ENCODE data around the gene NDUFS3. TPM values are rescaled to one million over a fixed set of nuclear protein-coding genes. Genes with fewer than 3 reads are reported as not detected.
"Not testable (repeated sequence)": the region's sequence is repeated elsewhere in the genome, so short reads cannot be mapped to it uniquely, and the experiment has no call there.

NDUFS3 gene
- total RNA-seq = 111 and 127 TPM in 2 replicates

DNA sequence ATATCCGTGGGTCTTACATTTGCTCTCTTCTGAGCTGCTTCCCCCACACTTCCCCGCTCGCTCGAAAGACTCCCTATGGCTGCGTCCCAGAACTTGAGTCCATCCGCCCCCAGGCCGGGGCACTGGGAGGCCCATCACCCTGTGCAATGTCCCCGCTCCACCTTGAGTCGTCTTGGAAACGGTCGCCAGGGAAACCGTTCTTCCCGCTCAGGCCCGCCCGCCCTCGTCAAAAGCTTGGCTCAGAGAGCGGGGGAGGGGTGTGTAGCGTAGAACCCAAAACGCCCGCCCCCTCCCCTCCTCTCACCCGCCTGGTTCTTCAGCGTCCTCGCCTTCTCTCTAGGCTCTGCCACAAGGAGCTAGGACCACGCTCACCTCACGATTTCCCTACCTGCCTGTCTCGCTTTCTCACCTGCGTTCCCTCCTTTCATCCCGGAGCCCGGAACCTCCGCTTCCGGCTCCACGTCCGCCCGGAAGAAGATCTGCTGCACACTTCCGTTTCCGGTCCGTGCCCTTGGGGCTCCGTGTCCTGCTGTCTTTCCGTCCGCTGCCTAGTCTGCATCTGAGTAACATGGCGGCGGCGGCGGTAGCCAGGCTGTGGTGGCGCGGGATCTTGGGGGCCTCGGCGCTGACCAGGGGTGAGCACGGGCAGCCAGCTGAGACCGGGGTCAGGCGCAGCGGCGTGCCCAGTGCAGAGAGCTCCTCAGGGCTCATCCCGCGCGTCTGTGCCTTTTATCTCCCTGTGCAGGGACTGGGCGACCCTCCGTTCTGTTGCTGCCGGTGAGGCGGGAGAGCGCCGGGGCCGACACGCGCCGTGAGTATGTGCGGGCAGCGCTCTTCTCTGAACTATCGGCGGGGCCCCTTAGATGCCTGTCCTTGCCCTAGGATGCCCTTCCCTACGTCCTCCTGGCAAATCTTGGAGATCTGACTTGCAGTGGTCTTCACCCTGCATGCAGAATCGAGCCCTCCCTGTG, at the start of gene NDUFS3, which contains the start of gene KBTBD4:
NDUFS3 (plus strand) TSS at position 551 of the 971 bp plus-strand sequence; CDS start at position 569, 18 bp downstream.
KBTBD4 (minus strand) TSS at position 447 of the 971 bp plus-strand sequence; CDS start at position 428, 19 bp downstream.
- intact Hi-C loops (cut with micrococcal nuclease) = loop anchor here (1.0 to 5.0 kb wide), 7 partner anchors 13 to 362 kb away; partner anchors contain the start of genes CELF1, FNBP4, MTCH2 and NUP160

DNA sequence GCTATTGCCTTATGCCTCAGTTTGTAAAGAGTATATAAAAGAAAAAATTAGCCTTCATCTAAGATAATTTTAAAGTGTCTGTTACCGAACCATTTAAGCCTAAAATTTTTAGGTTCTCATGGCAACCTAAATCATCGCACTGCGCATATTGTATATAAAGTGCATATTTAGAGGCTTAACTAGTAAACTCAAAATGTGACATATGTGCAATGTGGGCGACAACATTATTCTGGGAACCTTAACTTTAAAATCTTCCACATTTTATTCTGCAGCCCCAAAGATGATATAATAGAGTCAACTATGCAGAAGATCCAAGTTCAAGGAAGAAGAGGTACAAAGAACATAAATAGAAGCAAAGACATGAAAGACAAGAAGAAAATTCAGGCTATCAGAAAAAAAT, 48.9 kb upstream of the NDUFS3 start:
- intact Hi-C loops (cut with micrococcal nuclease) = no loop called here

DNA sequence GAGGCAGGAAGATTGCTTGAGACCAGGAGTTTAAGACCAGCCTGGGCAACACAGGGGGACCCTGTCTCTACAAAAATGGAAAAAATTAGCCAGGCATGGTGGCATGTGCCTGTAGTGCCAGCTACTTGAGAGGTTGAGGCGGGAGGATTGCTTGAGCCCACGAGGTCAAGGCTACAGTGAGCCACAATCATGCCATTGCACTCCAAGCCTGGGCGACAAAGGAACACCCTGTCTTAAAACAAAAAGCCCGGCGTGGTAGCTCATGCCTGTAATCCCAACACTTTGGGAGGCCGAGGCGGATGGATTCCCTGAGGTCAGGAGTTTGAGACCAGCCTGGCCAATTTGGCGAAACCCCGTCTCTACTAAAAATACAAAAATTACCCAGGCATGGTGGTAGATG, 48.2 kb upstream of the NDUFS3 start:
- intact Hi-C loops (cut with micrococcal nuclease) = not testable (repeated sequence)

DNA sequence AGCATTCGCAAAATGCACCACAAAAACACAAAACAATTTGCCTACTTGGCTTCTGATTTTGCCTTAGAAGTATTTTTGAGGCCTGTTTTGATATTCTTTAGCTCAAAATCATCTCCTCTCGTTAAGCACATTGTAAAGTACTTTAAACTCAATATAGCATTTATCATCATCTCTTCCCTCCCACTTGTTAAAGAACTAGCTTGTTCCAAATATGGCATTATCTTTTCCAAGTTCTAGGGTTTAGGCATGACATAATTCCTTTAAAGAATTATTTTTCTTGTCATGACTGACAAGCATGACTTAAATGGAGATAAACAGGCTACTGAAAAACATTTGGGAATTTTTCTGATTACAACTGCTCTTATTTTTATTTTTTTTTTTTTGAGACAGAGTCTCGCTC, 47.2 kb upstream of the NDUFS3 start:
- intact Hi-C loops (cut with micrococcal nuclease) = no loop called here

DNA sequence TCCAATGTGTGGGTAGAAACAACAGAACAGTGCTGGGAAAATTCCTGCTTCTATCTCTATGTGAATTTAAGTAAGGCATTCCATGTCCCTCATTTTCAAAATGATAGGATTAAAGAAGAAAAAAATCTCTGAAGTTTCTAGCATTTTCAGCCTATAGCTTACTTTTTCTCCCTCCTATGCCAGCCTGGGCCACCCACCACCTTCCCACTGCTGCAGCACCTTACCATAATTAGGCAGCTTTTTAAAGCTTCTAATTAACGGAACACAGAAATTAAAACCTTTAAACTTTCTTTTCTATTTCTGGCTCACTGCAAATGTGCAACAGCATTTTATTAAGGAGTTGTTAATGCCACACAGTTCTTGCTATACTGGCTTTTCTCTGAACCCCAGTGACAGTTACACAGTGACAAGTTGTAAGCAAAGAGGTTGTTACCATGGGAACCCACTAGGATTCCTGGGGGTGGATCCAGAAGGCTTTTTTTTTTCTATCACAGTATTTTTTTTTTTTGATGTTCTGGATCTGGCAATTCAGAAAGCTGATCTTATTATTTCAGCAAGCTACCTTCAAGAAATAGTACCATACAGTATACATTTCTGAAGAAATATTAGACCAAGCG, 46.2 kb upstream of the NDUFS3 start:
- intact Hi-C loops (cut with micrococcal nuclease) = no loop called here

DNA sequence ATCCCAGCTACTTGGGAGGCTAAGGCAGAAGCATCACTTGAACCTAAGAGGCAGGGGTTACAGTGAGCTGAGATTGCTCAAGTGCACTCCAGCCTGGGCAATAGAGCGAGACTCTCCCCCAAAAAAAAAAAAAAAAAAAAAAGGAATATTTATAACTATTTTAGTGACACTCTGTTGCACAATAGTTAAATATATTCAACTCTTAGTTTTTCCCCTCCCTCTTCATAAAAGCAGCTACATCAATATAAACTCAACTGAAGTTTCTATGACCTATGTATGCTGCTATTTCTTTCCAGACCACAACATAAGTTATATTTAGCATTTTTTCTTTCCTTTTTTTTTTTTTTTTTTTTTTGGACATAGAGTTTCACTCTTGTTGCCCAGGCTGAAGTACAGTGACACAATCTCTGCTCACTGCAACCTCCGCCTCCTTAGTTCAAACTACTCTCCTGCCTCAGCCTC, 45.2 kb upstream of the NDUFS3 start:
- intact Hi-C loops (cut with micrococcal nuclease) = no loop called here

DNA sequence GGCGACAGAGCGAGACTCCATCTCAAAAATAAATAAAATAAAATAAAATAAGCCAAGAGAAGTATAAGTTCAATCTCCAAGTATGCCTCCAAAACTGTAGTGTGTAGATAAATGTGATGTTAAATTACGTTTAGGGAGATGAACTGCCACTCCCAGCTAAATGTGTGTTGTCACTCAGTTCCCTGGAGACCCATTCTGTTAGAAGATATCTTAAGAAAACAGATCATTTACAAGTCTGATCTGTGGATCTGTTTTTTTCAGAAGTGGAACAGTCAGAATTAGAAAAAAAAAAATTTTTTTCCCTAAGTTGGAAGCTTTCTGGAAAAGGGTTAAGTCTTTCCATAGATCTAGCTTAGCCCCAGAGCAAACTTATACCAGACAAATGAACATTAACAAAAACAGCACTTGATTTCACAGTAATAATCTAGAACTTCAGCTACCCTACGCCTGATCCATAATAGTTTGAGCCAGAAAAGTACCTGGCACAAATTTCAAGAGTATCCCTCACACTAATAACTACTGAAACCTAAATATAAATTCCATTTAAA, 44.1 kb upstream of the NDUFS3 start:
- intact Hi-C loops (cut with micrococcal nuclease) = no loop called here

DNA sequence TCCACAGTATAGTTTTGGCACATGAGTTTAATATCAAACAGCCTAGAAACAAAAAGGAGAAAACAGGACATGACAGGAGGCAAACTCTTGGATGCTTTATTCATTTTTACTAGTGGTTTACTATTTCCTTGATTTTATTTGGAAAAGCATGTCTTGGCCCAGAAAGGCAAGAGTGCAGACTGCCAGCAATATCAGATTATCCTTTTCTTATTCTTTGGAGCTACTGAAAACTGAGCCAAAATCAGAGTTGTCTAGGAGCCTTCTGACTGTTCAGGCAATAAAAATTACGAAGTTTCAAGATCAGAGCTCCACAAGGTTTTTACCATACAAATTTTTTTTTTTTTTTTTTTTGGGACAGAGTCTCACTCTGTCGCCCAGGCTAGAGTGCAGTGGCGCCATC, 42.0 kb upstream of the NDUFS3 start:
- intact Hi-C loops (cut with micrococcal nuclease) = no loop called here

DNA sequence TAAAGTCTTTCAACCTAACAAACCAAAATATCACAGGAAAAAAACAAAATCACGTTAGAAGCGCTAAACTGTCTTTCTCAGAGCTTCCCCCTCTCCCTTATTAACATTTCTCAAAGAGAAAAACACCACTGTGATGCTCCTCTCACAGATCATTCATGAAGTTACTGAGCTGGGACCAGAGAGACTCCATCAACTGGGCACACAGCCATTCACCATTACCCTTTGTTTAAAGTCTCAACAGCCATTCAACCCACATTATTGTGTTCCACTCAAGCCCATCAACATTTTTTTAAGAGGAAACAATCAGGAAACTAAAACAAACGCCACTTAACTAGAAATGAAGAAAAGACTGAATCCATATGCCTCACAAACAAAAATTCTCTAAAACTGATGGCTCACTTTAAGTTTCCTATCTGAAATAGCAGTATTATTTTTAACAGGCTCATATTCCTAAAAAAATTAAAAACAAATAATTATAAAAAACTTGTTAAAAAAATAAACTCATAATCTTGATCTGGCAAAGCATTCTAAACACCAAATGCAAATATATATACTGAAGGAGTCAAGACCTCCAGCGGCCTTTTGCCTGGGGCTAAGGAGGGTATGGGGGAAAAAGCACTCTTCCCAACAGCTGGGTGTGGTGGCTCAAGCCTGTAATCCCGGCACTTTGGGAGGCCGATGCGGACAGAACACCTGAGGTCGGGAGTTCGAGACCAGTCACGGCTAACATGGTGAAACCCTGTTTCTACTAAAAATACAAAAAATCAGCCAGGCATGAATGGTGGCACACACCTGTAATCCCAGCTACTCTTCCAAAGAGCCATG, 39.9 kb upstream of the NDUFS3 start:
- intact Hi-C loops (cut with micrococcal nuclease) = no loop called here

DNA sequence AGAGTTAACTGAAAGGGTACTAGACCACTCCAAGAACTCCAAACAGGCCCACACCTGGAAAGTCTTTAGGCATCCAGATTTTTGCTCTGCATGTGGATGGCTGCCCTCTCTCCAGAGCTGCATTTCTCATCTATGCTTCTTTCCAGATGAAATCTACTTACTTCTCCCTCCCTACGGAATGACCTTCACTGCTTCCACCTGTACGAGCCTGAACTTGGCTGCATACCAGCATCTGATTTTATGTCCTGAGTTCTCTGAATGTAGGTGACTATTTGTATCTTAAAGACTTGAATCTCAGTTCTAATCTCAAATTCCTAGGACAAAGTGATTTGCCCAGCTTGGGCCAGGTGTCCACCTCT, 39.2 kb upstream of the NDUFS3 start:
- intact Hi-C loops (cut with micrococcal nuclease) = no loop called here

DNA sequence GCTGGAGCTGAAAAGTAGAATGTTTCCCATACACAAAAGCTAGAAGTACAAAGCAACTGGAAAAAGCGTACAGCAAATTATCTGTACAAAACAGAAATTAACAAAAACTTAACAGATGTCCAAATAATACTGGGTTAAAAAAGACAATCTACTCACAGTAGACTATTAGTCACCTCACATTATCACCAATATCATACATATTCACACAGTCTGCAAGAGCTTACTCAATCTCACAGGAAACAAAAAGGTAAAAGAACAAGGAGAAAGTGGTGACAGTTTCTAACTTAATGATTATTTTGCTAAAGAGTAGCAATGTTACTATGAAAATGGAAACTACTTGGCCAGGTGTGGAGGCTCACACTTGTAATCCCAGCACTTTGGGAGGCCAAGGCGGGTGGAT, 37.8 kb upstream of the NDUFS3 start:
- intact Hi-C loops (cut with micrococcal nuclease) = no loop called here

DNA sequence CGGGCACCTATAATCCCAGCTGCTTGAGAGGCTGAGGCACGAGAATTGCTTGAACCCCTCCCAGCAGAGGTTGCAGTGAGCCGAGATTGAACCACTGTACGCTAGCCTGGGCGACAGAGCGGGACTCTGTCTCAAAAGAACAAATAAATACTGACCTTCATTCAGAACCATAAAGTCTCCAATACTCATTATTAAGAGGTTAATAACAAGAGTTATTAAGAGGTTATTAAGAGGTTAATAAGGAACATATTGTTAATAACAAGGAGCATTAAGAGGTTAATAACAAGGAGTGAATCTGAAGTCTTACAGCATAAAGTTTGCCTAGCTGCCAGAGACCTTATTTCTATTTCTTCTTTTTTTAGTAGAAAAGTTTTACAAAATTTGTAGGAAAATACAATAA, 33.6 kb upstream of the NDUFS3 start:
- intact Hi-C loops (cut with micrococcal nuclease) = no loop called here

DNA sequence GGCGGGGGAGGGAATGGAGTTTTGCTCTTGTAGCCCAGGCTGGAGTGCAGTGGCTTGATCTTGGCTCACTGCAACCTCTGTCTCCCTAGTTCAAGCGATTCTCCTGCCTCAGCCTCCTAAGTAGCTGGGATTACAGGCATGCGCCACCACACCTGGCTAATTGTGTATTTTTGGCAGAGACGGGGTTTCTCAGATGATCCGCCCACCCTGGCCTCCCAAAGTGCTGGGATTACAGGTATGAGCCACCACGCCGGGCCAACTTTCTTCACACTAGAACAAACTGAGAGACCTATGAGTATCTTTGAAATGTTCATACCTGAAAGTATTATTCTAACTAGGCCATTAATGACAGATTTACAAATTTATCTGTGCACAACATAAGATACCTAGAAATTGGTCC, 32.6 kb upstream of the NDUFS3 start:
- intact Hi-C loops (cut with micrococcal nuclease) = not testable (repeated sequence)

DNA sequence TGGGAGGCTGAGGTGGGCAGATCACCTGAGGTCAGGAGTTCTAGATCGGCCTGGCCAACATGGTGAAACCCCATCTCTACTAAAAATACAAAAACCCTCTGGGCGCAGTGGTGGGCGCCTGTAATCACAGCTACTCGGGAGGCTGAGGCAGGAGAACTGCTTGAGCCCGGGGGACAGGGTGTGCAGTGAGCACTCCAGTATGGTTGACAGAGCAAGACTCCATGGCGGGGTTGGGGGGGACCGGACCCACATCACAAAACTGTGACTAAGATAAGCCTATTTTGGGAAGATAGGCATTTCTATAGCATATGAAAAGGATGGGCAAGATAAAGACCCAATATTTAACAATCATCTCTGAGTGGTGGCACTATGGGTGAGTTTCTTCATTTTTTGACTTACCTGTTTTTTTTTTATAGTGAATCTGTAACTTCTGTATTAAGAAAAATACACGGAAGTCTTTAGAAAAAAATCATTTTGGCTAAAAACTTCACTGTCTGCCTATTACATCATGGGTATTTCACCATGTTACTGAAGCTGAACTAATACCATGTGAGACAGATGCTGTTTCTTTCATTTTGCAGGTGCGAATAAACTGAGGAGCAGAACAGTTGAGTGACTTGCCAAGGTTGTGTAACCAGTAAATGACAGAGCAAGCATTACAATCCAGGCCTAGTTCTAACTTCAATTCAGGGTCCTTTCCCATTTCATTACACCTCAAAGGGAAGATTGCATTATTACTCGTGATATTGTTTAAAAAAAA, 28.4 kb upstream of the NDUFS3 start:
- intact Hi-C loops (cut with micrococcal nuclease) = loop anchor here (5.0 kb wide), 1 partner anchor 143 kb away; the partner anchor contains the start of gene SLC39A13

DNA sequence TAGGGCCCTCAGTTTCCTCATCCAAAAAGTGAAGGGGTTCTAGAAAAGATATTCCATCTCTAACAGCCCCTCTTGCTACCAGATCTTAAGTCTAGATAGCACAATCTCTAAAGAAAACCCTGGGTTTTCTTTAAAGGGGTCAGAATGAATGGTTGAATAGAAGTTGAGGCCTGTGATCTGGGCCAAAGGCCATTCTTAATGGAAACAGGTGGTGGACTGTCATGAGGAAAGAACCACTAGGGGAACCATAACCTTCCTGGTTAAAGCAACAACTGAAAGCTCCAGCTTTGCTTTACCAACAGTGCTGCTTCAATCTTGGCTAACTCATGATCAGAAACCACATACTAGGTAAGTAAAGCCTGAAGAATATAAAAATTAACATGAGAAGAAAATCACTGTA, 27.8 kb upstream of the NDUFS3 start:
- intact Hi-C loops (cut with micrococcal nuclease) = loop anchor here (5.0 kb wide), 1 partner anchor 144 kb away; the partner anchor contains the start of gene SLC39A13

DNA sequence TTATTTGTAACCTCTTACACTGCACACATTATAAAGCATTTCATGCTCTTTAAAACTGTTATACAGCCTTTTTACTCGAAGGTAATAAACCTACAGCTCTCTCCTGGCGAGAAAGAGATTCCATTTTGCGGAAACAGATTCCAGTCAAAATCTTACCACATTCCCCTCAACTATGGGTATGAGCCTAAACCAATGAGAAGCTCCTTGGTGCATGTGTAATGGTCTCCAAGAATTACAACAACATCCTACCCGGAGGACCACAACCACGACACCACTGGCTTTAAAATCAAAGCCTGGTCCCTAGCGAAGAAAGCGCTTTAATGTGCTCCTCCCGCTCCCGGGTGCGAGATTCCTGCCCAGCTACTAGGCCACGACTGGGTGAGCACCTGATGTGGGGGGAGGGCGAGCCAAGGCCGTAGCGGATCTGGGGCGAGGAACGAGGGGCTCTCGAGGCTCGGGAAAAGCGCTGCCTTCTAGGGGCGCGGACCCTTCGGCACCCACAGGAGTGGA, 26.8 kb upstream of the NDUFS3 start:
- intact Hi-C loops (cut with micrococcal nuclease) = loop anchor here (1.0 to 5.0 kb wide), 4 partner anchors 41 to 337 kb away; partner anchors contain the start of genes DDB2, MTCH2 and SLC39A13

DNA sequence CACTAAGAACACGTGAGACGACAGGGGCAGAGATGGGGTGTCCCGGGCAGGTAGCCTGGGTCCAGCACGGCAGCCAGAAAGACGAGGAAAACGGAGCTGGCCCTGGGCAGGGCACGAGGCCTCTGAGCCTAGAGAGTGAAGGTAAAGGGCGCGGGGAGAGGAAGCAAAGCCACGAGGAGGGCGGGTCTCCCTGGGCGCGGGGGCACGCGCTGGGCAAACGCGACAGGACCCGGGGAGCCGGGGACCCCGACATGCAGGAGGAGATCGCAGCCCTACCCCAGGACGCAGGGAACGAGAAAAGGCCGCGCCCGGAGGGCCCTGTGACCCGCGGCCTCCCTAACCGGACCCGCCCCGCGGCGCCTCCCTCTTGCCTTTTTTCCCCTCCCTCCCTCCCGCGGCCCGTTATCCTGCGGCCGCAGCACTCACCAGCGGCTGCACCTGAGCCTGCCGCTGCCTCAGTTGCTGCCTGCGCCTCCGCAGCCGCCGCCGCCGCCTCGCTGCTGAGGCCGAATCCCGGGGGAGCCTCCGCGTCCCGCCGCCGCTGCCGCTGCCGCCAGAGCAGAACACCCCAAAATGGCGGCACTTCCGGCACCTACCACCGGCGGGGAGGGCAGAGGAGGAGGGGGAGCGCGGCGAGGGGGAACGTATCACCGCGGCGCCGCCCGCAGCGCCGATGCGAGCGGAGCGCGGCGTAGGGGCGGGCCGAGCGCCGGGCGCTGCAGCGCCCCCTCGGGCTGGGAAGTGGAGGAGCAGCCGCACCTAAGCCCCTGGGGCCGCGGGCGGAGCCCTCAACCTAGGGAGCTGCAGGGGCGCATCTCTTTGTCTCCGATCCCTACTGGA, 26.1 kb upstream of the NDUFS3 start, which contains the start of gene CELF1:
CELF1 (minus strand) TSS at position 567 of the 840 bp plus-strand sequence. CDS start 53,609 bp downstream, outside the sequence.
- intact Hi-C loops (cut with micrococcal nuclease) = loop anchor here (1.0 to 5.0 kb wide), 10 partner anchors 13 to 338 kb away; partner anchors contain the start of genes AGBL2, DDB2, FNBP4 and MTCH2

DNA sequence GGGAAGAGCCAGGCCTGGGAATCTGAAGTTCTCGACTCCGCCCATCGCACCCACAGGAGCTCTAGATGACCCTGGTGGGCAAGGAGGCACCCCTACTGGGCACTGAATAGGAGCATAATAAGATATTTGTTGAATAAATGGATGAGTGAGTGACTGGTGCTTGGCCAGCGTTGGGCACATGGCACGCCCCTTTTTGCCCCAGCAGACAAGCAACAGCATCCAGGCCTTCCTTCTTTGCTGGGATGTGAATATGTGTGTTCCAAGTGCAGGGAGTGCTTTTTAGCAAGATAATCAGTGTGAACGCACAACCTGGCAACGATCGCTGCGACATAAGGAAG, 25.5 kb upstream of the NDUFS3 start:
- intact Hi-C loops (cut with micrococcal nuclease) = loop anchor here (1.0 to 5.0 kb wide), 9 partner anchors 12 to 339 kb away; partner anchors contain the start of genes AGBL2, DDB2, FNBP4 and NDUFS3

DNA sequence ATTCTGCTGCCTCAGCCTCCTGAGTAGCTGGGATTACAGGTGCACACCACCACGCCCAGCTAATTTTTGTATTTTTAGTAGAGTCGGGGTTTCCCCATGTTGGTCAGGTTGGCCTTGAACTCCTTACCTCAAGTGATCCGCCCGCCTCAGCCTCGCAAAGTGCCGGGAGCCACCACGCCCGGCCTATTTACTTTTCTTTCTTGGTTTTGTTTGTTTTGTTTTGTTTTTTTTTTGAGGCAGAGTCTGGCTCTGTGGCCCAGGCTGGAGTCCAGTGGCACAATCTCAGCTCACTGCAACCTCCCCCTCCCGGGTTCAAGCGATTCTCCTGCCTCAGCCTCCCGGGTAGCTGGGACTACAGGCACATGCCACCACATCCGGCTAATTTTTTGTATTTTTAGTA, 21.9 kb upstream of the NDUFS3 start:
- intact Hi-C loops (cut with micrococcal nuclease) = not testable (repeated sequence)

Measured in T-helper 2 cell treated with Interferon-gamma antibody and Interleukin-4, amounts not matched to agents 100 ng/mL and 5 ng/mL, for 36 hours (primary cell).